Muscle of arm (tissue), 12 donors: Measurements from ENCODE around the gene BTNL3. TPM values are rescaled to one million over a fixed set of nuclear protein-coding genes. Genes with fewer than 3 reads are reported as not detected.

ENCODE experiments used
- DNase-seq: peaks from one replicate; pipeline ENCODE4 v3.0.0-alpha.2; 2013
- polyA plus RNA-seq, 12 donors: library from polyadenylated mRNA; unstranded; fragments of 120-200 nt; gene quantifications; one replicate each; pipeline ENCODE4 v1.2.1, GENCODE V29; 2013; ENCODE audit not compliant: insufficient read length in 12 of 12

The BTNL3 gene
- polyA plus RNA-seq, 12 donors = 0.07 to 7.2 (median 0.13) TPM; not detected in 8

DNA sequence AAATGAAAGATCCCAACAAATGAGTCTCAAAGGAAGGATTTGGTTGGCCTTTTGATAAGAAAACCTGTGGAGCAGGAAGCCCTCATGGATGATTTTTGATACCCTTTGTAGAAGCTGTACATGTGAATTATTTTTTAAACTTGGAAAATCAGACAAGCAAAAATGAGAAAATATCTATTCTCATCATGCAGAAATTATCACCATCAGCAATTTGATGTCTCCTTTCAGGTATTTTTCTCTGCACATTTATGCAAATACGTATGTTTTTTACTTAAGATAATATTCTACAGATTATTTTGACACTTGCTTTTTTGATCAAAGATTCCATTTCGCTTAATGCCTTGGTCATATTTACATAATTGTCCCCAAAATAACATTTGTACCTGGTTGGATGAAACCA, 58.6 kb downstream of the BTNL3 start:
- no peak for DNase-seq

- DNase-seq = no peak
Observed at GRCh38 chr5:181047921-181048320, 59.3 kb downstream of the BTNL3 start.

DNA sequence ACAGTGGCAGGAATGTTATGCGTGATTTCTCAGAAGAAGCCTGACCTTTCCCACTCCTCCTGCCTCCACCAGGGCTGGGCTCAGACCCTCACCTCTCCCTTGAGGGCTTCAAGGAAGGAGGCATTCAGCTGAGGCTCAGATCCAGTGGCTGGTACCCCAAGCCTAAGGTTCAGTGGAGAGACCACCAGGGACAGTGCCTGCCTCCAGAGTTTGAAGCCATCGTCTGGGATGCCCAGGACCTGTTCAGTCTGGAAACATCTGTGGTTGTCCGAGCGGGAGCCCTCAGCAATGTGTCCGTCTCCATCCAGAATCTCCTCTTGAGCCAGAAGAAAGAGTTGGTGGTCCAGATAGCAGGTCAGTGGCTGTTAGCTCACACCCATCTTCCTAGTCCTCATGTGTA, 61.4 kb downstream of the BTNL3 start:
- DNase-seq = no peak

DNA sequence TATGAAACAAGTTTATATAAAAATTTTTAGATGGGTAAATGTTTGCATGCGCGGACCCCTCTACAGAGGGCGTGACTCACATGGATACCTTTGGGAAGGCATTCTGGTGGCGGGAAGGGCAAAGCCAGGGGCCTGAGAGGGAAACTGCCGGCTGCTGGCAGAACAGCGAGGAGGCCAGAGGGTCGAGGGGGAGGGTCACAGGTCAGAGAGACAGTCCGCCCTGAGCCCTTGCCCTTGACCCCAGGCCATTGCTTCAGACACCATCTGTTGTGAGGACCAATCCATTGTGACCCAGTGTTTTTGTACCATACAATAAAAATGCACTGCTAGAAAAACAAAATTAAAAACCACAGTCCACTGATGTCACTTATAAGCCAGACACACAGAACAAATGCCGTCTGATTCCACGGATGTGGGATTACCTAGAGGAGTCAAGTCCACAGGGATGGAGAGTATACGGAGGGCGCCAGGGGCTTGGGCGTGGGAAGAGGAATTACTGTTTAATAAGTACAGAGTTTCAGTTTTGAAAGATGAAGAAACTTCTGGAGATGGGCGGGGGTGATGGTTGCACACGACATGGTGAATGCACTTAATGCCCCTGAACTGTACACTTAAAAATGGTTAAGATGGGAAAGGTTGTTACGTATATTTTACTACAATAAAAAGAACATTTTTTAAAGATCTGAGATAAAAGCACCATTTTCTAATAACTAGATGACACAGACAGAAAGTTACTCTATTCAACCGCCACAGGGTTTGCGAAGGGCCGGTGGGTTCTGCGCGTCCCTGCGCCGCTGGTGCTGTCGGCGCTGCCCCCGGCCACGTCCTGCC, 63.4 kb downstream of the BTNL3 start:
- no peak for DNase-seq

DNA sequence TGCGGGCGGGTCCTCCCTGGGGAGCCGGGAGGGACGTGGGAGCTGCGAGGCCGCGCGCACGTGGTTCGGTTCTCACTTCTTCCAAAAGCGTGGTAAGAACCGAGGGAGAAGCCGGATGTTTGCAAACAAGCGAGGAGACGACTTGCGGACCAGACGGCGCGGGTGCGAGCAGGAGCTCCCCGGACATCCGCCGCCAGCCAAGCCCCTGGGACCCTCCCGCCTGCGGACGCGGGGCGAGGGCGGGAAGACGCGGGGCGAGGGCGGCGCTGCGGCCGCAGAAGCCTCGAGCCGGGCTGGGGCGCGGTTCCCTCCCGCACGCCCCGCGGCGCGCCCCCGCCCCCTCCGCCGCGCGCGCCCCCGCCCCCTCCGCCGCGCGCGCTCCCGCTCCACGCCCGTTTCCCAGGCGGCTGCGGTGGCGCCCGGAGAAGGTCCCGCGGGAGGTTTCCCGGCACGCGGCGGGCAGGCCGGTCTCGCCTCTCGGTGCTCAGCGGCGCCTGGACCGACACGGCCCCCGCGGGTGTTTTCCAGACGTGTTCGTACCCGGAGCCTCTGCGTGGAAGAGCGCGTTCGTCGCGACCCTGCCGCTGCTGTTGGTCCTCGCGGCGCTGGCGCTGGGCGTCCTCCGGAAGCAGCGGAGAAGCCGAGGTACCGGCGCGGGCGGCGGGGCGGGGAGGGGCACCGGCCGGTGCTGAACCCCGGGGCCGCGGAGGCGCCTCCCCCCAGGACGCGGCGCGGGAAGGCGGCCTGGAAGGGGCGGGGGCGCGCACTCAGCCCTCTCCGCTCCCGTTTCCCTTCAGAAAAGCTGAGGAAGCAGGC, 64.2 kb downstream of the BTNL3 start:
- DNase-seq = no peak

DNA sequence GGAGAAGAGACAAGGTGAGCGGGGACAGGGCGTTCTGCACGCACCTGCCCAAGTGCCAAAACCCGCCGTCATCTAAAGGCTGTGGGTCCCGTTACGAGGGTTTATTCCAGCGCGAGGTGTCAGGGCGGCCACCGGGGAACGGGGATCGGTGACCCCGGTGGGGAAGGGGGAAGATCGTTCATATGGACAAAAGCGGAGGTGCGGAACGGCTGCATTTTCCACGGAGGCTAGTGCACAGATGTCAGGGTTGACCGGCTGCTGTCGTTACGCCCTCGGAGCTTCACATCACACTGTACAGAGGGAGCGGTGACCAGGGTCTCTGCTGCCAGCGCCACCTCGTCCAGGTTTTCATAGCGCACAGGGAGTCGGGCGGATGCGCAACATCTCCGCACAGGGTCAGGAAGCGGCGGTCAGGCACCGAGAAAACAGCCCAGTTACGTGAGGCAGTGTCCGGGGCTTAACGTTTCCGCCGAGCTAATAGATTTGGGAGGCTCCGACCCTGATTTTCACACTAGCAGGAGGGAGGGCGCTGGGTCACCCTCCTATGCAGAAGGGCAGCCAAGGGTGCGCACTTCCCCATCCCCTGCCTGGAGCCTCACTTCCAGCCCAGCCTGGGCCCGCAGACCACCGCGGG, 65.0 kb downstream of the BTNL3 start:
- no peak for DNase-seq

DNA sequence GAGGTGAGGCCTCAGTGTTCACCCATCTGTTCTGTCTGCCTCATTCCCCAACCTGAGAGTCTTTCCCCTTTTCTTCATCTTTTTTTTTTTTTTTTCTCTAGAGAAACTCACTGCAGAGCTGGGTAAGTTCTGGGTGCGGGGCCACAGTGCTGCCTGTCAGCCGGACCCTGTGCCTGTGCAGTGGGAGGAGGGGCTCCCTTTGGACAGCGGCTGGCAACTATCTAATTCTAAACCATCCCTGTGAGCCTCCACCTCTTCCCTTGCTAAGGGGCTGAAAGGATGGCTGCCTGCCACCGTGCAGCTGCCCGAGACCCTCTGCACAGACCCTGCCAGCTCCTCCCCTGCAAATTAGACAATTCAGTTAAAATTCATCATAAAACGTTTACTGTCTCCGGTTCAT, 65.5 kb downstream of the BTNL3 start:
- no peak for DNase-seq

DNA sequence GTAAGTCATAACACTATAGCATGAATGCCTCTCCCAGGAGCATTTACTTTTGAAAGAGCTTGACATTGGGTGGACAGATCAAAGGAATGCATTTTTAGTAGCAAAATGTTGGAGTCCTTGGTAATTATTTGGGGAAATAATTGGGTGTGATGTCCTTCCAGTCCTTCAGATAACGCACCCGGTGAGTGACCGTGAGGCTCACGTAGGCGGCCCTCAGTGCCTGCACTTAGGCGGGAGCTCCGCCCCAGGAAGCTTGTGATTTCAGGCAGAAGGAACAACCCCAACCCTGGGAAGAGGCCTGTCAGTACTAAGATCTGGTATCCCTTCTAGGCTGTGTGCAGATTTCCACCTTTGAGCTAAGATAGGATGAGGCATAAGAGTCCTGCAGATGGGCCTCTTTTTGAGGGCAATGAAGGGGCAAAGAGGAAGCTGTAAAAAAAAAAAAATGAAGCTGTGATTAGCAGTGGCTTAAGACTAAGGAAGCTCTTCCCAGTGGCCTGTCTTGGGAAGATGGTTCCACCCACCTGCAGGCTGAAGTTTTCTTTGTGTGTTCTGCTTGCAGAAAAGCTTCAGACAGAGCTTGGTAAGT, 66.3 kb downstream of the BTNL3 start:
- no peak for DNase-seq

Other genes starting within 250 kb of the BTNL3 start
- gene OR2Y1, start 248.8 kb upstream of the BTNL3 start, polyA plus RNA-seq = not detected
- 100 to 1,000 TPM in 1 of 12 donors, 10 to 100 TPM in 10, not detected in 1; 63.3 to 109 (median 73.6) TPM for gene MGAT1, start 186.0 kb upstream of the BTNL3 start, polyA plus RNA-seq
- gene ZFP62, start 127.6 kb upstream of the BTNL3 start, polyA plus RNA-seq = 10 to 100 TPM in 11 of 12 donors, not detected in 1; 23.5 to 43.3 (median 29.5) TPM
- gene BTNL8, start 89.7 kb upstream of the BTNL3 start, polyA plus RNA-seq = 10 to 100 TPM in 1 of 12 donors, under 1 TPM in 3, not detected in 8; 0.15 to 16.1 (median 0.21) TPM
- 10 to 100 TPM in 8 of 12 donors, 1 to 10 TPM in 3, not detected in 1; 6.2 to 20.8 (median 13.6) TPM for gene BTNL9, start 51.4 kb downstream of the BTNL3 start, polyA plus RNA-seq
- gene OR2V1, start 142.3 kb downstream of the BTNL3 start, polyA plus RNA-seq = not detected
- gene OR2V2, start 158.7 kb downstream of the BTNL3 start, polyA plus RNA-seq = under 1 TPM in 2 of 12 donors, not detected in 10; 0.04 to 0.07 TPM
- 10 to 100 TPM in 9 of 12 donors, 1 to 10 TPM in 2, not detected in 1; 2.3 to 24.0 (median 13.9) TPM for gene TRIM7, start 216.3 kb downstream of the BTNL3 start, polyA plus RNA-seq
- gene TRIM41, start 234.4 kb downstream of the BTNL3 start, polyA plus RNA-seq = 10 to 100 TPM in 11 of 12 donors, not detected in 1; 13.1 to 23.2 (median 16.6) TPM